ENCODE data around the gene APCDD1. TPM values are rescaled to one million over a fixed set of nuclear protein-coding genes. Genes with fewer than 3 reads are reported as not detected.

APCDD1 gene
- polyA plus RNA-seq, 1 of the 3 experiments (the other 2 are of a cell fraction): 0.02 TPM

DNA sequence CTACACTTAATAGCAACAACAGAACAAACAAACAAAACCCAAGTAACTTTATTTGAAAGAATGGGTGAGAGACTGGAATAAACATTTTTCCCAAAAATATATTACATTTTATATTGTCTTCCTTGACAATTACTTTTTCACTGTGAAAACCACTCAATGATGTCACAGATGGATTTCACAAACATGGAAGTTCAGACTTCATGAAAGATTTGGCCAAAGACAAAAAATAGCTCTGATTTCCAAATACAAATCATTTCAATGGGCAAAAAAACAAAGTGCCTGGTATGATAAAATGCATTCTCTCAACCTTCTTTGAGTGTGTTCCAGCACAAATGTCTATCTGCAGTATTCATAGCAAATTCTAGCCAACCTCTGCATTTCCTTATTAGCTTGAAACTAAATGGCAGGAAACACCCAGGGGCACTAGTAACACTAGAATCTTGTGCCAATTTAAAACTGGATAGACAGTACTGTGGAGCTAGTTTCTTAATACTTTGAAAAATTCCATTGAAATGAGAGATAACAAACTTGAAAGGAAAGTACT lies 42.8 kb downstream of the APCDD1 start (continued):
- TF ChIP-seq, protein P1, sequence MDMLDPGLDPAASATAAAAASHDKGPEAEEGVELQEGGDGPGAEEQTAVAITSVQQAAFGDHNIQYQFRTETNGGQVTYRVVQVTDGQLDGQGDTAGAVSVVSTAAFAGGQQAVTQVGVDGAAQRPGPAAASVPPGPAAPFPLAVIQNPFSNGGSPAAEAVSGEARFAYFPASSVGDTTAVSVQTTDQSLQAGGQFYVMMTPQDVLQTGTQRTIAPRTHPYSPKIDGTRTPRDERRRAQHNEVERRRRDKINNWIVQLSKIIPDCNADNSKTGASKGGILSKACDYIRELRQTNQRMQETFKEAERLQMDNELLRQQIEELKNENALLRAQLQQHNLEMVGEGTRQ (IDR thresholded peaks at IDR 0.05; ENCODE audit: borderline replicate concordance, low read depth, low read length): no peak
- TF ChIP-seq RFX5 (IDR thresholded peaks at IDR 0.05; ENCODE audit: low read length): no peak
- TF ChIP-seq TEAD4 (IDR thresholded peaks at IDR 0.05; ENCODE audit: borderline replicate concordance, insufficient read depth): no peak
- TF ChIP-seq, protein P2, sequence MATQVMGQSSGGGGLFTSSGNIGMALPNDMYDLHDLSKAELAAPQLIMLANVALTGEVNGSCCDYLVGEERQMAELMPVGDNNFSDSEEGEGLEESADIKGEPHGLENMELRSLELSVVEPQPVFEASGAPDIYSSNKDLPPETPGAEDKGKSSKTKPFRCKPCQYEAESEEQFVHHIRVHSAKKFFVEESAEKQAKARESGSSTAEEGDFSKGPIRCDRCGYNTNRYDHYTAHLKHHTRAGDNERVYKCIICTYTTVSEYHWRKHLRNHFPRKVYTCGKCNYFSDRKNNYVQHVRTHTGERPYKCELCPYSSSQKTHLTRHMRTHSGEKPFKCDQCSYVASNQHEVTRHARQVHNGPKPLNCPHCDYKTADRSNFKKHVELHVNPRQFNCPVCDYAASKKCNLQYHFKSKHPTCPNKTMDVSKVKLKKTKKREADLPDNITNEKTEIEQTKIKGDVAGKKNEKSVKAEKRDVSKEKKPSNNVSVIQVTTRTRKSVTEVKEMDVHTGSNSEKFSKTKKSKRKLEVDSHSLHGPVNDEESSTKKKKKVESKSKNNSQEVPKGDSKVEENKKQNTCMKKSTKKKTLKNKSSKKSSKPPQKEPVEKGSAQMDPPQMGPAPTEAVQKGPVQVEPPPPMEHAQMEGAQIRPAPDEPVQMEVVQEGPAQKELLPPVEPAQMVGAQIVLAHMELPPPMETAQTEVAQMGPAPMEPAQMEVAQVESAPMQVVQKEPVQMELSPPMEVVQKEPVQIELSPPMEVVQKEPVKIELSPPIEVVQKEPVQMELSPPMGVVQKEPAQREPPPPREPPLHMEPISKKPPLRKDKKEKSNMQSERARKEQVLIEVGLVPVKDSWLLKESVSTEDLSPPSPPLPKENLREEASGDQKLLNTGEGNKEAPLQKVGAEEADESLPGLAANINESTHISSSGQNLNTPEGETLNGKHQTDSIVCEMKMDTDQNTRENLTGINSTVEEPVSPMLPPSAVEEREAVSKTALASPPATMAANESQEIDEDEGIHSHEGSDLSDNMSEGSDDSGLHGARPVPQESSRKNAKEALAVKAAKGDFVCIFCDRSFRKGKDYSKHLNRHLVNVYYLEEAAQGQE (IDR thresholded peaks at IDR 0.05; ENCODE audit: low read depth, low read length): no peak
- TF ChIP-seq, protein P3, sequence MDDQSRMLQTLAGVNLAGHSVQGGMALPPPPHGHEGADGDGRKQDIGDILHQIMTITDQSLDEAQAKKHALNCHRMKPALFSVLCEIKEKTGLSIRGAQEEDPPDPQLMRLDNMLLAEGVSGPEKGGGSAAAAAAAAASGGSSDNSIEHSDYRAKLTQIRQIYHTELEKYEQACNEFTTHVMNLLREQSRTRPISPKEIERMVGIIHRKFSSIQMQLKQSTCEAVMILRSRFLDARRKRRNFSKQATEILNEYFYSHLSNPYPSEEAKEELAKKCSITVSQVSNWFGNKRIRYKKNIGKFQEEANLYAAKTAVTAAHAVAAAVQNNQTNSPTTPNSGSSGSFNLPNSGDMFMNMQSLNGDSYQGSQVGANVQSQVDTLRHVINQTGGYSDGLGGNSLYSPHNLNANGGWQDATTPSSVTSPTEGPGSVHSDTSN (IDR thresholded peaks at IDR 0.05): no peak

DNA sequence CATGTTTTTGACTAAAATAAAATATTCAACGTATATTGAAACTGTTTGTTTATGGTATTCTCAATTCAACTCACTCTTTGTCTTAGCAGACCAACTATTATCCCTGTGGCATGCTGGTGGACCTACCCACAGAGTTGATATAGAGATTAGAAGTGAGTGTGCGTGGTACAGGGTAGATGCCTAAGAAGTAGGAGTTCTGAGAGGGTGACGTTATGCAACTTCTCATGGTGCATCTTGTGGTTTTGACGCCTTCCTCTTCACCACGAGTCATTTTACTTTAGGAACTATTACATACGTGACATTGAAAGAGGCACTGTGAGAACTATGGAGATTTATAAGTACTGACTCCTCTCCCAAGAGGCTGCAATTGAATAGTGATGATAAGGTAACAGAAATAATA lies 44.8 kb downstream of the APCDD1 start:
- 0 out of 2 replicates have a peak, but pooled peaks cover 4% of the 10 kb centered on the region for H3K9me3 ChIP-seq
- no peaks in the 10 kb centered on the region for H3K79me2 ChIP-seq (ENCODE audit: insufficient read depth)
- H3K9me2 ChIP-seq: no peaks in the 10 kb centered on the region
- H3K4me1 ChIP-seq (ENCODE audit: control insufficient read depth in 1 of 2, insufficient read depth in 2 of 2, low read depth in 1 of 2, low read length in 1 of 2): no peaks in the 10 kb centered on the region; a peak in 1 of 4 replicates
- H3K36me3 ChIP-seq (replicated peaks in 1 of 2; ENCODE audit: control insufficient read depth in 1 of 2, insufficient read depth in 2 of 2, low read length in 1 of 2): no peaks in the 10 kb centered on the region
- H4K20me1 ChIP-seq (ENCODE audit: insufficient read depth): no peaks in the 10 kb centered on the region
- DNase-seq: no peak
- H3K27me3 ChIP-seq (ENCODE audit: insufficient read depth): no peaks in the 10 kb centered on the region
- no peak overlapping the region for H3K4me2 ChIP-seq
- H3K4me3 ChIP-seq (ENCODE audit: low read depth in 2 of 2, low read length in 1 of 2): no peak overlapping the region
- no peak overlapping the region for H3K27ac ChIP-seq (ENCODE audit: low read depth in 2 of 2, low read length in 1 of 2)
- H2AFZ ChIP-seq (ENCODE audit: low read depth): no peak overlapping the region
- ChIA-PET CTCF (interaction anchor here (1.4 kb wide), 1 partner anchor 19 kb away, joined by 3 read pairs; no protein-coding TSS in a partner anchor), POLR2A (no interaction called here)
- H3K9ac ChIP-seq: no peak overlapping the region
- TF ChIP-seq RFX5 (IDR thresholded peaks at IDR 0.05; ENCODE audit: low read length): no peak
- TF ChIP-seq POLR2AphosphoS5 (IDR thresholded peaks at IDR 0.05; ENCODE audit: low read depth, low read length): no peak
- TF ChIP-seq RAD21 (IDR thresholded peaks at IDR 0.05; ENCODE audit: low read length): no peak
- 42% methylated on average over 6 of the region's 6 CpGs for WGBS (ENCODE audit: low lambda C conversion rate)
- no peaks in the 10 kb centered on the region for H3F3A ChIP-seq (replicated peaks; ENCODE audit: insufficient read depth)

DNA sequence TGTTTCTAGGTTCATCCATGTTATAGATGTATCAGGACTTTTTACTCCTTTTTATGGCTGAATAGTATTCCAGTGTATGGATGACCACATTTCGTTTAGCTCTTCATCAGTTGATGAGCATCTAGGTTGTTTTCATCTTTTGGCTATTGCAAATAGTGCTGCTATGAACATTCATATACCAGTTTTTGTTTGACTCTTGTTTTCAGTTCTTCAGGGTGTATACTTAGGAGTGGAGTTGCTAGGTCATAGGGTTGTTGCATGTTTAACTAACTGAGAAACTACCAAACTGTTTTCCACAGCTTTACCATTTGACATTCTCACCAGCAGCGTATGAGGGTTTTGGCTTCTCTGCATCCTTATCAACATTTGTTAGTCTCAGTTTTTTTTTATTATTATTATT lies 45.6 kb downstream of the APCDD1 start:
- H2AFZ ChIP-seq (ENCODE audit: low read depth): no peak overlapping the region
- POLR2A ChIA-PET: no interaction called here
- H3F3A ChIP-seq (replicated peaks; ENCODE audit: insufficient read depth): no peaks in the 10 kb centered on the region
- no peaks in the 10 kb centered on the region for H3K27me3 ChIP-seq (ENCODE audit: insufficient read depth)
- DNase-seq: no peak
- H3K27ac ChIP-seq (ENCODE audit: low read depth in 2 of 2, low read length in 1 of 2): no peak overlapping the region
- H3K9me3 ChIP-seq: peaks cover 9% of the 10 kb centered on the region; the same call in 1 of the 2 replicates
- no peak overlapping the region for H3K9ac ChIP-seq
- no peaks in the 10 kb centered on the region for H4K20me1 ChIP-seq (ENCODE audit: insufficient read depth)
- H3K4me3 ChIP-seq (ENCODE audit: low read depth in 2 of 2, low read length in 1 of 2): no peak overlapping the region
- H3K9me2 ChIP-seq: no peaks in the 10 kb centered on the region
- 13% methylated on average over 2 of the region's 2 CpGs for WGBS (ENCODE audit: low lambda C conversion rate)
- no peak overlapping the region for H3K4me2 ChIP-seq
- no peaks in the 10 kb centered on the region for H3K36me3 ChIP-seq (replicated peaks in 1 of 2; ENCODE audit: control insufficient read depth in 1 of 2, insufficient read depth in 2 of 2, low read length in 1 of 2)
- CTCF ChIA-PET: interaction anchor here (1.4 kb wide), 1 partner anchor 19 kb away, joined by 3 read pairs; no protein-coding TSS in a partner anchor
- no peaks in the 10 kb centered on the region; a peak in 1 of 4 replicates for H3K4me1 ChIP-seq (ENCODE audit: control insufficient read depth in 1 of 2, insufficient read depth in 2 of 2, low read depth in 1 of 2, low read length in 1 of 2)
- H3K79me2 ChIP-seq (ENCODE audit: insufficient read depth): no peaks in the 10 kb centered on the region
- TF ChIP-seq FOSL2 (IDR thresholded peaks at IDR 0.05; ENCODE audit: borderline replicate concordance, low read depth) (no peak), TAF1 (IDR thresholded peaks at IDR 0.05; ENCODE audit: borderline replicate concordance, low read depth, low read length) (no peak), RXRA (IDR thresholded peaks at IDR 0.05; ENCODE audit: borderline replicate concordance, low read depth) (no peak), YY1 (IDR thresholded peaks at IDR 0.05; ENCODE audit: low read depth) (no peak), TEAD4 (IDR thresholded peaks at IDR 0.05; ENCODE audit: borderline replicate concordance, insufficient read depth) (no peak), CHD2 (IDR thresholded peaks at IDR 0.05; ENCODE audit: low read length, partially characterized antibody) (no peak), GATA2 (CRISPR knock-in tag; IDR thresholded peaks at IDR 0.05) (no peak)
- TF ChIP-seq, protein P3 (IDR thresholded peaks at IDR 0.05): no peak
- TF ChIP-seq, protein P1 (IDR thresholded peaks at IDR 0.05; ENCODE audit: borderline replicate concordance, low read depth, low read length): no peak
- TF ChIP-seq, protein P4, sequence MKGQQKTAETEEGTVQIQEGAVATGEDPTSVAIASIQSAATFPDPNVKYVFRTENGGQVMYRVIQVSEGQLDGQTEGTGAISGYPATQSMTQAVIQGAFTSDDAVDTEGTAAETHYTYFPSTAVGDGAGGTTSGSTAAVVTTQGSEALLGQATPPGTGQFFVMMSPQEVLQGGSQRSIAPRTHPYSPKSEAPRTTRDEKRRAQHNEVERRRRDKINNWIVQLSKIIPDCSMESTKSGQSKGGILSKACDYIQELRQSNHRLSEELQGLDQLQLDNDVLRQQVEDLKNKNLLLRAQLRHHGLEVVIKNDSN (IDR thresholded peaks at IDR 0.05; ENCODE audit: borderline replicate concordance, low read depth): no peak
- TF ChIP-seq, protein P5, sequence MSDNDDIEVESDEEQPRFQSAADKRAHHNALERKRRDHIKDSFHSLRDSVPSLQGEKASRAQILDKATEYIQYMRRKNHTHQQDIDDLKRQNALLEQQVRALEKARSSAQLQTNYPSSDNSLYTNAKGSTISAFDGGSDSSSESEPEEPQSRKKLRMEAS (IDR thresholded peaks at IDR 0.05; ENCODE audit: low read depth): no peak
